Neutrophil (primary cell): ENCODE results near the gene SOHLH1.
"Not testable (repeated sequence)": the region's sequence is repeated elsewhere in the genome, so short reads cannot be mapped to it uniquely, and the experiment has no call there.

ENCODE experiments used
- H3K27ac ChIP-seq: fragments of 200-600 bp; sonication (generic); 2 replicates; pipeline ENCODE4 v1.5.1; 2016; ENCODE audit warnings: mild to moderate bottlenecking, moderate library complexity
- H3K27me3 ChIP-seq: fragments of 200-600 bp; sonication (generic); 2 replicates; pipeline ENCODE4 v1.6.0; 2016; ENCODE audit warnings: mild to moderate bottlenecking
- H3K36me3 ChIP-seq: fragments of 200-600 bp; sonication (generic); 2 replicates; pipeline ENCODE4 v1.5.1; 2017
- H3K4me1 ChIP-seq, 2 experiments: fragments of 200-600 bp in 1 of 2; sonication (generic) in 1 of 2; 1 replicate in 1 of 2; 2 replicates in 1 of 2; pipeline versions ENCODE4 v1.5.1 to v1.6.1; 2013 to 2016; ENCODE audit warnings: low read depth in 1 of 2, low read length in 1 of 2, mild to moderate bottlenecking in 1 of 2, moderate library complexity in 1 of 2; ENCODE audit not compliant: control insufficient read depth in 1 of 2, insufficient read depth in 1 of 2
- H3K4me3 ChIP-seq, 2 experiments: fragments of 200-600 bp in 1 of 2; sonication (generic) in 1 of 2; 1 replicate in 1 of 2; 2 replicates in 1 of 2; pipeline ENCODE4 v1.5.1; 2013 to 2016; ENCODE audit warnings: low read depth in 1 of 2, low read length in 1 of 2, mild to moderate bottlenecking in 1 of 2, moderate library complexity in 1 of 2
- H3K9me3 ChIP-seq: fragments of 200-600 bp; sonication (generic); 2 replicates; pipeline ENCODE4 v1.5.1; 2016
- TF ChIP-seq, protein P1 (sequence below): fragments of 200-600 bp; sonication (generic); IDR thresholded peaks from 2 replicates; pipeline ENCODE4 v1.5.1; 2016; ENCODE audit warnings: antibody characterized with exemption

Gene SOHLH1

DNA sequence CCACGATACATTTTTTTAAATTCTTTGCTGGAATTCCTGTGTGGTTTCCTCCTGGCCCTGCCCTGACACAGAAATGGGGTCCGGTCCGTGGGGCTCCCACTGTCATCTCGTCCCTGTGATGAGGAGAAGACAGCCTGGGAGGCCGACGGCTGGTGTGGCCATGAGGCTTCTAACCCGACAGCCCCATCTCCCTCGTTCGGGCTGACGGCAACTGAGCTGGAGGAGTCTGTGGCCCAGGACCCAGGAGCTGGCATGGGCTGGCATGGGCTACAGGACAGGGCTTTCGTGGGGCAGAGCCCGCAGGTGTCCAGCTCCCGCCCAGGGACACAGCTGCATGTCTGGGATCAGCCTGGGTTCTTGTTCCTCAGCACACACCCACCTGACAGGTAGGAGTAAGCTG, 22.4 kb downstream of the SOHLH1 start:
- Histone ChIP-seq H3K4me3 (no peak overlapping the region), H3K27me3 (no peaks in the 10 kb centered on the region), H3K27ac (no peak overlapping the region)

DNA sequence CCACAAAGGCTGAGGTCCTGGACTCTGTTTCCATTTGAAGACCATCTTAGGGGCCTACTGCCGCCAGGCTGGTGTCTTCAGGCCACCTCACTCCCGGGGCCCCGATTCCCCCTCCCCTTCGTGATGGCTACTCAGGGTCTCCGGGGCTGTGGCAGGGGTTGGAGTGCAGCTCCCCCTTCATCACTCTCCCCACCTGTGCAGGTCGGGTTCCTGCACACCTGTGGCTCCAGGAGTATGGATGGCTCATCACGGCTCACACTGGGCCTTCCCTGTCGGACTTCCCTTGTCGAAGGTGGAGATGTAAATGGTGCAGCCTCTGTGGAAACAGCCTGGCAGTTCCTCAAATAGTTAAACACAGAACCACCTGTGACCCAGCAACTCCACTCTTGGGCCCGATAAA, 24.3 kb downstream of the SOHLH1 start:
- TF ChIP-seq, protein P1, sequence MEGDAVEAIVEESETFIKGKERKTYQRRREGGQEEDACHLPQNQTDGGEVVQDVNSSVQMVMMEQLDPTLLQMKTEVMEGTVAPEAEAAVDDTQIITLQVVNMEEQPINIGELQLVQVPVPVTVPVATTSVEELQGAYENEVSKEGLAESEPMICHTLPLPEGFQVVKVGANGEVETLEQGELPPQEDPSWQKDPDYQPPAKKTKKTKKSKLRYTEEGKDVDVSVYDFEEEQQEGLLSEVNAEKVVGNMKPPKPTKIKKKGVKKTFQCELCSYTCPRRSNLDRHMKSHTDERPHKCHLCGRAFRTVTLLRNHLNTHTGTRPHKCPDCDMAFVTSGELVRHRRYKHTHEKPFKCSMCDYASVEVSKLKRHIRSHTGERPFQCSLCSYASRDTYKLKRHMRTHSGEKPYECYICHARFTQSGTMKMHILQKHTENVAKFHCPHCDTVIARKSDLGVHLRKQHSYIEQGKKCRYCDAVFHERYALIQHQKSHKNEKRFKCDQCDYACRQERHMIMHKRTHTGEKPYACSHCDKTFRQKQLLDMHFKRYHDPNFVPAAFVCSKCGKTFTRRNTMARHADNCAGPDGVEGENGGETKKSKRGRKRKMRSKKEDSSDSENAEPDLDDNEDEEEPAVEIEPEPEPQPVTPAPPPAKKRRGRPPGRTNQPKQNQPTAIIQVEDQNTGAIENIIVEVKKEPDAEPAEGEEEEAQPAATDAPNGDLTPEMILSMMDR, result no peak
- Histone ChIP-seq H3K4me3 (no peak overlapping the region), H3K27me3 (no peaks in the 10 kb centered on the region)

More for the DNA sequence above, 22.4 kb downstream of the SOHLH1 start:
- TF ChIP-seq, protein P1, result no peak
- Histone ChIP-seq H3K9me3 (no peaks in the 10 kb centered on the region), H3K4me1 (no peaks in the 10 kb centered on the region), H3K36me3 (no peaks in the 10 kb centered on the region)

DNA sequence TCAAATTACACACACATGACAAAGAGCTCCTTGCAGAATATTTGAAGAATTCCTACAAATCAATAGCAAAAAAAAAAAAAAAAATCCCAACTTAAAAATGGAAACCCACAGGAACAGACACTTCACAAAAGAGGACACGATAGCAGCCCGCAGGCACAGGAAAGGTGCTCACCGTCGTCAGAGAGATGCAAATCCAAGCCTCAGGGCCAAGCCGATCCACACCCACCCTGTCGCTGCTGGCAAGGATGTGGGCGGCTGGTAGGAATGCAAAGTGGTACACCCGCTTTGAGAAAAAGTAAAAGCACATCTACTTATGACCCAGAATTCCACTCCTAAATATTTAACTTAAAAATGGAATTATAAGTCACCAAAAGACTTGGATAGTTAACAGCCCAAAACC, 25.3 kb downstream of the SOHLH1 start:
- H3K27ac ChIP-seq, result no peak overlapping the region
- no peak overlapping the region for H3K4me3 ChIP-seq
- no peaks in the 10 kb centered on the region for H3K4me1 ChIP-seq
- no peaks in the 10 kb centered on the region for H3K9me3 ChIP-seq
- no peaks in the 10 kb centered on the region for H3K27me3 ChIP-seq
- no peaks in the 10 kb centered on the region for H3K36me3 ChIP-seq
- TF ChIP-seq, protein P1, result no peak

More for the DNA sequence above, 24.3 kb downstream of the SOHLH1 start:
- no peaks in the 10 kb centered on the region for H3K4me1 ChIP-seq
- H3K27ac ChIP-seq, result no peak overlapping the region
- H3K9me3 ChIP-seq, result no peaks in the 10 kb centered on the region
- H3K36me3 ChIP-seq, result no peaks in the 10 kb centered on the region

DNA sequence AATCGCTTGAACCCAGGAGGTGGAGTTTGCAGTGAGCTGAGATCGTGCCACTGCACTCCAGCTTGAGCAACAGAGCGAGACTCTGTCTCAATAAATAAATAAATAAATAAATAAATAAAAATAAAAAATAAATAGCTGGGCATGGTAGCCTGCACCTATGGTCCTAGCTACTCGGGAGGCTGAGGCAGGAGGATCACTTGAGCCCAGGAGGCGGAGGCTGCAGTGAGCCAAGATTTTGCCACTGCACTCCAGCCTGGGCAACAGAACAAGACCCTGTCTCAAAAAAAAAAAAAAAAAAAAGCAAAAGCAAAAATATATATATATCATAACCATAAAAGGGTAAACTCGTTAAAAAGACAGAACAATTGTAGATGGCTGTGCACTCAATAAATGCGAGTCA, 26.5 kb downstream of the SOHLH1 start:
- H3K27ac ChIP-seq, H3K4me3 ChIP-seq, H3K36me3 ChIP-seq, H3K27me3 ChIP-seq, H3K4me1 ChIP-seq, H3K9me3 ChIP-seq: not testable (repeated sequence)

DNA sequence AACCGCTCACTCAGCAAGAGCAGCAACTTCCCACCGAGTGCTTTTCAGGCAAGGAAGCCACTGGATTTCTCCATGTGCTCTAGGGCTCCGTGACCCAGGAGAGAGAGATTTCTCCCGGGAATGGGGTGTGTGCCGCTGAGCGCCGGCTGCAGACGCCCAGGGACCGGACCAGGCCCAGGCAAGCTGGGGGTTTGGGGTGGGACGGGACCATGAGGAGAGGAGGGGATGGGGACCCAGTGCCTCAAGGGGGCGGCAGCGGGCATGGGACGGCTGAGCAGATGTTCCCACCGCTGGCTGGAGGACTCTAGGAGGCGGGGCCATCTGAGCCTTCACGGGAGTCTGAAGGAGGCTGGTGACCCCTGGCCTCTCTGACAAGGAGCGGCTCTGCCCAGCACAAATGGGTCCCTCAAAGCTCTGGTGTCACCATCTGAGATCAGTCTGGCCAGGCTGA, 27.7 kb downstream of the SOHLH1 start:
- H3K36me3 ChIP-seq, result no peaks in the 10 kb centered on the region

DNA sequence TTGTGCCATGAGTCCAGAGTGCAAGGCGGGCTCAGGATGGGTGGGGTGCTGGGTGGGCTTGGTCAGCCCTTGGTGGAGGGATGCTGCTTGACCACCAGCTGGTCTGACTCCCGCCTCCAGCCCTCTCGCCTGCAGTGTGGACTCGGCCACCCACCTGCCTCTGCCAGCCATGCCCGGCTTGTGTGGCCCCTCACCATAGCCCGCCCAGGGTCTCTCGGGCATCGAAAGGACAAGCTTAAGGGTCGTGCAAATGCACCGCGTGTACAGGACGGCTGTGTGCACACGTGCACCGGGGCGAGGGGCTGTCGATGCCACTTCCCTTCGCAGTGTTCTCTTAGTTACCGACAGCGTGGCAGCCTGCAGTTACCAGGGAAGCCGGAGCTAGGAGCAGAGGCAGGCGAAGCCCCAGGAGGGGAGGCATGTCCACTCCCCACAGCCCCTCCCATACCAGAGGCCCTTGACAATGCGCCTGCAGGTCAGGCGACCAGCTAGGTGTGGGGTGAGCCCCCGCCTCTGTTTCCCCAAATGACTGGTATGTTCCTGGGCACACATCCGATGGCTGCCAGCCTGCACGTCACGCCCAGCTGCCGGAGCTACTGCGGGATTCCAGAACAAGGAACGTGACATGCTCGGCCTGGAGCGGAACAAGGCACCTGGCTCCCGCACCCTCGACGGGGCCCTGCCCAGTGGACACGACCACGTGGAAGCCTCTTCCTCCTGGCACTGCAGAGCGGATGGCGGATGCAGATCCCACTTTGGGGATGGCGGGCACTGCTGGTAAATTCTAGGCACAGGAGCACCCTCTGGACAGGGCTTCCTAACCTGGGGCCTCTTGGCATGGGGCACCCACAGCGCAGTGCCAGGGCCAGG, 28.3 kb downstream of the SOHLH1 start:
- Histone ChIP-seq H3K27ac (no peak overlapping the region), H3K4me3 (no peak overlapping the region), H3K27me3 (no peaks in the 10 kb centered on the region), H3K4me1 (no peaks in the 10 kb centered on the region), H3K36me3 (no peaks in the 10 kb centered on the region), H3K9me3 (no peaks in the 10 kb centered on the region)
- TF ChIP-seq, protein P1, result no peak

More for the DNA sequence above, 27.7 kb downstream of the SOHLH1 start:
- Histone ChIP-seq H3K27me3 (no peaks in the 10 kb centered on the region), H3K4me1 (no peaks in the 10 kb centered on the region), H3K27ac (no peak overlapping the region), H3K9me3 (no peaks in the 10 kb centered on the region), H3K4me3 (no peak overlapping the region)
- TF ChIP-seq, protein P1, result no peak
